OCI-LY7 (cell line): ENCODE data around the gene RTL1.

Experiments used
- EZH2phosphoT487 ChIP-seq: fragments of 200-600 bp; sonication (generic); IDR thresholded peaks from 2 replicates; pipeline ENCODE4 v1.6.1; 2018; ENCODE audit warnings: low read depth, borderline replicate concordance, mild to moderate bottlenecking, mixed run types, antibody characterized with exemption, low read length, moderate library complexity, mixed read lengths
- TF ChIP-seq, protein P1 (sequence below): fragments of 200-600 bp; sonication (generic); conservative IDR thresholded peaks from 2 replicates; pipeline ENCODE4 v1.5.1; 2014; ENCODE audit warnings: mild to moderate bottlenecking, antibody characterized with exemption, low read length, moderate library complexity, mixed read lengths

DNA sequence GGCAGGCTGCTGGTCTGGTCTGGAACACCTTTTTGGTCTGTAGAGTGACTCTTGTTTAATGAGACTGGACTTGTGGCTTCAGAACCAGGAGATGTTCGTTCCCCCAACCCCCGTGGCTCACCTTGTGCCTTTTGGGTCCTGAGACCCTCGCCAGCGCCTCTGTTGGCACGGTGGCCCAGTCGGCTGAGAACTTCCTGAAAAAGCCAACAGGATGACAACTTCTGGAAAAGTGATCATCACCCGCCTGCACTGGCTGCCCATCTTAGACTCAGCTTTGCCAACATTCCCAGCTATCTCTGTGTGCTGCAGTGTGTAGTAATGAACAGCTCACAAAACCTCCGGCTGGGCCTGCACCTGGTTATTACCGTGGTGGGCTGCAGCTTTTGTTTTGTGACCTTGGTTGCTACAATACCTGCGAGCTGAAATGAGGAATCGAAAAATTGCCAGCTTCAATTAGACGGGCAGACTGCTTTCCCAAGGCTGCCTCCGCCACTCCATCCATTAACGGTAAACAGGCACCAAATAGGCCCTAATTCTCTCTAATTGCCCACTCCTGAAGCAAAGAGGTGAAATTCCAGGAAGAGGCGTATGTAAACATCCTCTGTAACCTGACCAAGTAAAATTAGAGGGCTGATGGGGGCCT lies 61.6 kb downstream of the RTL1 start:
- no peak for TF ChIP-seq EZH2phosphoT487
- TF ChIP-seq, protein P1, sequence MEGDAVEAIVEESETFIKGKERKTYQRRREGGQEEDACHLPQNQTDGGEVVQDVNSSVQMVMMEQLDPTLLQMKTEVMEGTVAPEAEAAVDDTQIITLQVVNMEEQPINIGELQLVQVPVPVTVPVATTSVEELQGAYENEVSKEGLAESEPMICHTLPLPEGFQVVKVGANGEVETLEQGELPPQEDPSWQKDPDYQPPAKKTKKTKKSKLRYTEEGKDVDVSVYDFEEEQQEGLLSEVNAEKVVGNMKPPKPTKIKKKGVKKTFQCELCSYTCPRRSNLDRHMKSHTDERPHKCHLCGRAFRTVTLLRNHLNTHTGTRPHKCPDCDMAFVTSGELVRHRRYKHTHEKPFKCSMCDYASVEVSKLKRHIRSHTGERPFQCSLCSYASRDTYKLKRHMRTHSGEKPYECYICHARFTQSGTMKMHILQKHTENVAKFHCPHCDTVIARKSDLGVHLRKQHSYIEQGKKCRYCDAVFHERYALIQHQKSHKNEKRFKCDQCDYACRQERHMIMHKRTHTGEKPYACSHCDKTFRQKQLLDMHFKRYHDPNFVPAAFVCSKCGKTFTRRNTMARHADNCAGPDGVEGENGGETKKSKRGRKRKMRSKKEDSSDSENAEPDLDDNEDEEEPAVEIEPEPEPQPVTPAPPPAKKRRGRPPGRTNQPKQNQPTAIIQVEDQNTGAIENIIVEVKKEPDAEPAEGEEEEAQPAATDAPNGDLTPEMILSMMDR, result no peak
